Cardiac septum (tissue), 1 donor: ENCODE measurements around the gene GNLY. TPM values are rescaled to one million over a fixed set of nuclear protein-coding genes. Genes with fewer than 3 reads are reported as not detected.
"Not testable (repeated sequence)": the region's sequence is repeated elsewhere in the genome, so short reads cannot be mapped to it uniquely, and the experiment has no call there.

Experiments
- DNase-seq: peaks from one replicate; pipeline ENCODE4 v3.0.0-alpha.2; 2020; ENCODE audit warnings: low spot score
- intact Hi-C: fragments of 100-400 bp; cut with DNase I; formaldehyde crosslinking; loops from one replicate; pipeline ENCODE4 v1.14.0; 2022
- total RNA-seq: library from RNA; stranded (reverse); fragmentation: NEBNext Ultra II Directional; extraction: Animal tissue kit (Norgen Biotek cat#: 25700); gene quantifications from one replicate; pipeline ENCODE4 v1.2.1, GENCODE V29; 2021
- donor health status: DM: no; HTN: no; CAD: no.

GNLY gene
- total RNA-seq, 1 donor from 2014 or later: 2.3 TPM

DNA sequence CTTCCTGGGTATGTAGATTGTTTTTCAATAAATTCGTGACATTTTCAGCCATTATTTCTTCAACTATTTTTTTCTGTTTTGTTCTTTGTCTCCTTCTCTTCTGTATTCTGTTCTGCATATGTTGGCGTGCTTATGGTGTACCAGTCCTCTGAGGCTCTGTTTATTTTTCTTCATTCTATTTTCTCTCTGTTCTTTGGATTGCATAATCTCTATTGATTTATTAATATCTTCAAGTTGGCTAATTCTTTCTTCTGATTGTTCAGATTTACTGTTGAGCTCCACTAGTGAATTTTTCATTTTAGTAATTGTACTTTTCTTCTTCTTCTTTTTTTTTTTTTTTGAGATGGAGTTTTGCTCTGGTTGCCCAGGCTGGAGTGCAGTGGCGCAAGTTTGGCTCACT is 9.9 kb downstream of the GNLY start:
- intact Hi-C loops: no loop called here

DNA sequence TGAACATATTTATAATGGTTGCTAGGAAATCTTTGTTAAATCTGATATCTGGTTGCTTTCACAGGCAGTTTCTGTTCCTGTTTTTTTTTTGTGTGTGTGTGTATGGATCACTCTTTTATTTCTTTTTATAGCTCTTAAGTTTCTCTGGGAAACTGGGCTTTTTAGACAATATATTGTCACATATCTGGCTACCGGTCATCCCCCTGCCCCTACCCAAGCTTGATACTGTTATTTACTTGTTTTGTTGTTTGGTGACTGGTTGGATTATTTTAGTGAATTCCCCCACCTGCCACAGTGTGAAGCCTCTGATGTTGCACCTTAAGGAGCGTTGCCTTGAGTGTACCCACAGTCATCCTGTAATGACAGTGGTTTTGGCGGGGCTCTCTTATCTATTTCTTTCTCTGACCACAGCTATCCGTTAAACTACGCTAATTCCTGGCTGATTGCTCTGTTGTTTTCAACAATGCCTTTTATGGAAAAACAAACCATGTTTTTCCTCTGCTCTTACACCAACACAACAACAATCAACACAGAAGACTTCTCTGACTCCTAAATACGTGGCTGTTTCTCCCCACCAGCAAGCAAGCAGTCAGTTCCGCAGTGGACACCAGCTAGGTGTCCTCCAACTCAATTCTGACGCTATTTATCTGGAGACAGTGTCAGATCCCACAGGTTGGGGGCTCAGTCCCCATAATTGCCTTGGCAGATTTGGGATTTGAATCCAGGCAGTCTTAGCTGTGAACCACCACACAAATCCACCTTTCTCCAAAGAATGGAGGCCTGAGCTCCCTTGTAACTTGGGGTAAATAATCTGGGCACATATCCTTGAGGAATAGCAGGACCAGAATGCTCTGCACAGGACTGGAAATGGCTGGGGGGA is 10.9 kb downstream of the GNLY start:
- intact Hi-C loops: loop anchor here (5.0 kb wide), 1 partner anchor 58 kb away; no protein-coding TSS in a partner anchor
- DNase-seq: no peak

More for the DNA sequence above, 9.9 kb downstream of the GNLY start:
- DNase-seq: no peak

- no peak for DNase-seq
- intact Hi-C loops: loop anchor here (5.0 kb wide), 1 partner anchor 58 kb away; no protein-coding TSS in a partner anchor
These were observed 11.5 kb downstream of the GNLY start for GRCh38 chr2:85705680-85706039.

DNA sequence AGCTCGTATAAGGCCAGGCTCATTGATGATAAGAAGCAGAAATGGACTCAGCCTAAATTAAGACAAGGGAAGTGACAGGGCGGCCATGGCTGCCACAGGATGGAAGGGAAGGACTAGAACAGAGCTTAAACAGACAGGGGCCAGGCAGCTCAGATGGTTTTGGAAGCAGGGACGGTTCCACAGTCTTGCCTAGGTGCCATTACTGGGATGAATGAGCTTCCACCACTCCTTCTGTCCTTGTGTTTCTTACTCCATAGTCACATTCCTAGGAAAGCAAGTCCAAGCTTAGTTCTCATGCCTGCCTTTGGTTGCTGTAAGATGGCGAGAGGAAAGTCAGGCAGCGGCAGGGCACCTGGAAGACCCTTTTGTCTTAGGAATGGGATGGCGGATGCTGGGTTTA is 11.9 kb downstream of the GNLY start:
- no peak for DNase-seq
- intact Hi-C loops: loop anchor here (5.0 kb wide), 1 partner anchor 59 kb away; no protein-coding TSS in a partner anchor

DNA sequence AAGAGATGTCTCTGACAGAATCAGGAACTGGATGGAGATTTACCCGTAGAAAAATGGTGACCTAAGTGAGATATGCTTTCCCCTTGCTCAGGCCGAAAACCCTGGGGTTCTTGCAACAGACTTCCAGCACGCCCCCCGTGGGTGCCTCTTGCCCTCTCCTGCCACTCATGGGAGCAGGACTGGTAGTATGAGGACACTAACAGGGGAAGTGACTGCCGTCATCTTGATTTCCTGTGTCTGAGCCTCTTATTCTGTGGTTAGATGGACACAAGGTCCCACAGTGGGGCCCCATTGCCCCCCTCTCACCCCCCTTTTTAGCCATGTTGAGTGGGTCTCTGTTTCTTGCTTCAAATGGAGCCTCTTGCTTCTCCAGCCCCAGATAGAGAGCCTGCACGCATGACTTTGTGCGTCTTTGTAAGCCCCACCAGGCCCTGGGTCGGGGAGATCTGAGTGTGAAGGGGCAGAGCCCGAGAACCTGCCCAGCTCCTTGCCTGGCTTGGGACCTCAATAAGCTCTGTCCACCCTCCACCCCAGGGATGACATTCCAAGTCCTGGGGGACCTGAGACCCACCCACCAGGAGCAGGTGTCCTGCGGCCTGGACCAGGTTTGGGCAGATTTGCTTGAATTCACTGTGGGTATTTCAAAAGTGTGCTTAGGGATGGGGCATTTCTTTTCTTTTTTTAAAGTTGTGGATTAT is 12.6 kb downstream of the GNLY start:
- no peak for DNase-seq
- intact Hi-C loops: loop anchor here (1.0 to 5.0 kb wide), 2 partner anchors 26 to 59 kb away; no protein-coding TSS in a partner anchor

- DNase-seq: no peak
- intact Hi-C loops: loop anchor here (1.0 to 5.0 kb wide), 2 partner anchors 27 to 60 kb away; no protein-coding TSS in a partner anchor
These were observed 13.1 kb downstream of the GNLY start for GRCh38 chr2:85707304-85707703.

DNA sequence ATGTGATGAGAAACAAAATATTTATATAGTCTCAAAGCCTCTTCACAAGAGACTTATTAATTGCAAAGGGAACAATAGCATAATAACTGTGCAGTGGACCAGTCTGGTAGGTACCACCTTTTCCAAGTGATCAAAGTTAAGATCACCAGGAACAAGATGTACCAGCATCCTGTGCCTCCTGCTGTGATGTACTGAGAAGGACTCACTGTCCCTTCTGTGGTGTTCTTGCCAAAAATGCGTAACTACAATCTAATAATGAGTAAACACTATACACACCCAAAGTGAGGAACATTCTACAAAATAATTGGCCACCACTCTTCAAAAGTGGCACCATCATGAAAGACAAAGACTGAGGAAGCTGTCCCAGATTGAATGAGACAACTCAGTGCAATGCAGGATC is 14.5 kb downstream of the GNLY start:
- intact Hi-C loops: loop anchor here (5.0 kb wide), 1 partner anchor 61 kb away; no protein-coding TSS in a partner anchor
- DNase-seq: no peak

DNA sequence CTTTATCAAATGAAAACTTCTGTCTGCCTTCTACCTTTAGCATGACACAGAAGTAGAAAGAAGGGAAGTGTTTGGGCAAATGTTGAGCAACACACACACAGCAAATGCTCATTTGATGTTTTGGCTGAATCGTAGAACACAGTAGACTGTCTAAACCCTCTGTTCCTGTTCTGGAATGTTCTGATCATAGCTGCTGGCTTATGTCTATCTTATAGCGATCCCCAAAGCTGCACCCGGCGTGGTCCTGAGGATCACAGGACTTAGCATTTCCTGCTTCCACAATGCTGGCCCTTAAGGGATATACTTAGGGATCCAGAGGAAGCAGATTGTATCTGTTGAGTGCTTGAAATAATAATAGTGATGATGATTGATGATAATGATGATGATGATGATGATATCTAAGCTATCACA is 15.2 kb downstream of the GNLY start:
- intact Hi-C loops: loop anchor here (5.0 kb wide), 1 partner anchor 62 kb away; no protein-coding TSS in a partner anchor
- no peak for DNase-seq

GRCh38 chr2:85710687-85711577 is 16.8 kb downstream of the GNLY start:
- DNase-seq: peak; percentile 83
- intact Hi-C loops: no loop called here

DNA sequence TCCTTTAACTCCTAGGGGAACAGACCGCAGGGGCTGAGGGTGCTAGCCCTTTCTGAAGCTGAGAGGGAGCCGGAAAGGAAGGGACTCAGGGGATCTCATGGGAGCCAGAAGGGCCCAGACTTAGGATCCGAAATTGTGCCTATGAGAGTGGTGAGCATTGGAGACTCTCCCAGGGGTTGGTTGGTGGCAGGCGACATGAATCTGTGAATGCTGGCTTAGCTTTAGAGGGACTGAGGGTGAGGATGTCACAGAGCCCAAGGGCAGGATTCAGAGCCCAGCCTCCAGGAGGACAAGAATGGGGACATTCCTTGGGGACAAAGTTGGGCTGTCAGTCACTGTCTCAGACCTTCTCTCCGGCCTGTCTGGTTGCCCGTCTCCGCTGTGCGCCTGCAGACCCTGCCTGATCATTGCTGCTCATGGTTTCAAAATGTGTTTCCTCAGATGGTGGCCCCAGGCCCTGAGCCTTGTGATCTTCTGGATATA is 17.5 kb downstream of the GNLY start:
- DNase-seq: no peak
- intact Hi-C loops: no loop called here

DNA sequence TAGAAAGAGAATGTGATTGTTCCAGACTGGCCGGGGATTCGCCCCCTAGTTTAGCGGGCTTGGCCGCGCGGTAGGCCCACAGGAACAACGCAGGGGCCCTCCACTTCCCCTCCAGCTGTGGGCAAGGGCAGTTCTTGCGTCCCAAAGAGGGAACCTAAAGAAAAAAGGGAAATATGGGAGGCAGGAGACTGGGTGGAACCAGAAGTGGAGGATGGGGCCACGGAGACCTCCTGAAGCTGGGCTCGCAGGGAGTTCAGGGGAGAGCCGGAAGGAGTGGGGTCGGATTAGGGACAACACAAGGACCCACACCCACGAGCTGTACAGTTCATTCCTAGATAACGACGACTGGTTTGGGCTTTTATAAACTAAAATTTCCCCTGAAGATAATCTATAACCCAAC is 18.2 kb downstream of the GNLY start:
- intact Hi-C loops: no loop called here
- no peak for DNase-seq

DNA sequence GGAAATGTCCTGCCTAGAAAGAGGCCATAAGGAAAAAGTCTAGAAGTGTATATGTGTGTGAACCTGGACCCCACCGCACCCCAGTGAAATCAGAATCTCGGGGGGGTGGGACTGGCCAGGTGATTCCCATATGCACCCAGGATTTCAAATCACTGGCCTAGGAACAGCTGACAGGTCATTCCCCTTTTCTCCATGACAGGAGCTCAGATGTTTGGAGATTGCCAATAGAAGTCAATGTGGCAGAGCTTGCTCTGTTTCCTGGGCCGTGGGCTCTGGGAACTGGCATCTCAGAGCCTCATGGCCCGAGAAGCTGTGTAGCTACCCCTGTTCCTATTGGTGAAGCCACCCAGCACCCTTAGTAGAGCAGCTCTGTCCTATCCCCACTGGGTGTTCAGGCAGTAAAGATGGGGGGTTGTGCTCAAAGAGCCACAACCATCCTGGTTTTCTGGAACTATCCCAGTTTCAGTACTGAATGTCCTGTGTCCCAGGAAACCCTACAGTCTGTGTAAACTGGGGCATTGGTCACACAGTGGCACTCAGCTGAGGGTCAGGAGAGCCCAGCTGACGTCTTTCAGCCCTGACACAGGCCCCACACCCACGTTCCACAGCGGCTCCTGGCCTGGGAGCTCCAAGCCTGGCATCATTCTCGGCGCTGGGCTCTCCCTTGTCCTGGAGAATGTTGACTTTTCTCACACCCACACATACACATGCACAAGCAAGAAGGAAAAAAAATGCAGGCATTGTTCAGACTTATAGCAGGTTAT is 18.9 kb downstream of the GNLY start:
- intact Hi-C loops: no loop called here
- no peak for DNase-seq

- no peak for DNase-seq
- intact Hi-C loops: no loop called here
These were observed 19.7 kb downstream of the GNLY start for GRCh38 chr2:85713836-85714235.

DNA sequence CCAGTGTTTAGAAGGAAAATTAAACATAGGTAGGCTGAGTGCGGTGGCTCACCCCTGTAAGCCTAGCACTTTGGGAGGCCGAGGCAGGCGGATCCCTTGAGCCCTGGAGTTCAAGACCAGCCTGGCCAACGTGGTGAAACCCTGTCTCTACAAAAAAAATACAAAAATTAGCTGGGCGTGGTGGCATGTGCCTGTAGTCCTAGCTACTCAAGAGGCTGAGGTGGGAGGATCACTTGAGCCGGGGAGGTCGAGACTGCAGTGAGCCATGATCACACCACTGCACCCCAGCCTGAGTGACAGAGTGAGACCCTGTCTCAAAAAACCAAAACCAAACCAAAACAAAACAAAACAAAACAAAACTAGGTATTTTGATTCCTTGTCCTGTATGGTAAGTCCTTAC is 20.3 kb downstream of the GNLY start:
- intact Hi-C loops, DNase-seq: not testable (repeated sequence)

DNA sequence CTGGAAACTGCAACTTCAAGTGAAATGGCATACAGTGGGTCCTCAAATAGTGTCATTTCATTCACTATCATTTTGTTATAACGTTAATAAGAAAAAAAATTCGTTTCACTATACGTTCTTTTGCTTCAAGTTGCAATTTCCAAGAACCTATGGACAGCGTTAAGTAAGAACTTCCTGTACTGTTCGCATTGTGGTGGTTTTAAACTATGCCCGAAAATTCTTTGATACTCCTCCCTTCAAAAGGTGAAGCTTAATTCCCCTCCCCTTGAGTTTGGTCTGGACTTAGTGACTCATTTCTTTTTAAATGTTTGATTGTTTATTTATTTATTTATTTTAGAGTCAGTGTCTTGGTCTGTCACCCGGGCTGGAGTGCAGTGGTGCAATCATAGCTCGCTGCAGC is 20.7 kb downstream of the GNLY start:
- intact Hi-C loops: no loop called here
- DNase-seq: no peak

DNA sequence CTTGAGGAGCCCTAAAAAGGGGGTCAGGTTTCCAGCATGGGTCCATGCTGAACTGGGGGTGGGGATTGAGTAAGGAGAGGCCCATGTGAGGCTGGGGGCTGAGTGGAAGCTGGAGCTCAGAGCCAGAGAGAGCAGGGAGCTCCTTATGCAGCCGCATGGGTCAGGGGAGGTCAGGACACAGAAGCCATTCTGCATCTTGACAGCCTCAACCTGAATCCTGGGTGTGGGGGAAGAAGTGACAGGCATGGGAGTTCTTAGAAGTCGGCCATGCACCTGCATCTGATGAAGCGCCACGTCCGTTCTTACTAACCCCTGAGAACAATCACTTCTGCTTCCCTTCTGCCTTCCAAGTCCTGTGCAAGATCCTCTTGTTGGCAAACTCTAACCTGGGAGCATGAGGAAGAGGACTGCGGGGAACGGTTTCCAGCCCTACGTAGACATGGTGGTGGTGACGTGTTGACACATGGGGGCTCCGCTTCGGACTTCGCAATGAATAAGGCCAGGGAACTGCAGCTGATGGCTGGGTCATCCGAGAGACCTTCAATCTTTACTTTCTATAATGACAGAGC is 22.3 kb downstream of the GNLY start:
- DNase-seq: no peak
- intact Hi-C loops: no loop called here

GRCh38 chr2:85717308-85718008 is 23.3 kb downstream of the GNLY start:
- DNase-seq: no peak
- intact Hi-C loops: no loop called here

DNA sequence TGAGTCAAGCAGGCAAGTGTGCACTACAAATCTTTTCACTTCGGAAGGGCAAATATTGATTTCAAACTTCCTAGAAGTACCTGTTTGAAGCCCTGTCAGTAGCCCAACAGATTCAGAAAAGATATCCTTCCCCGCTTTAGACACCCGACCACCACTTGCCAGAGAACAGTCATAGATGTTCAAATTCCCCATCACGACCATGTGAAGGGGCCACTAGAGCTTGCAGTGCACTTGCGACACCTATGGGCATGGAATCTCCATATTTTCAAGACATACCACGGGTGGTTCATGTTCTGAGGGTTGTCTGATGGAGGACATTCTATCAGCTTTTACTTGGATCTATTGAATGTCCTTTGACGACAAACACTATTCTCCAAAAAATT is 23.8 kb downstream of the GNLY start:
- DNase-seq: no peak
- intact Hi-C loops: no loop called here
